HG03565 (cell line): ENCODE measurements around the gene MRM2.

Experiments used
- ATAC-seq: cut with Tn5 transposase; IDR thresholded peaks from one replicate; pipeline ENCODE4 v1.9.1; 2021; ENCODE audit warnings: mild to moderate bottlenecking, moderate library complexity; ENCODE audit not compliant: unreplicated experiment

Gene MRM2

GRCh38 chr7:2225336-2225735, 16.7 kb downstream of the MRM2 start:
- no peak for ATAC-seq

- no peak for ATAC-seq
Observed at GRCh38 chr7:2224934-2225333, 17.1 kb downstream of the MRM2 start.

- ATAC-seq, result no peak
Observed at GRCh38 chr7:2224491-2224928, 17.5 kb downstream of the MRM2 start.

GRCh38 chr7:2223321-2223720, 18.7 kb downstream of the MRM2 start:
- no peak for ATAC-seq

GRCh38 chr7:2222516-2222915, 19.5 kb downstream of the MRM2 start:
- no peak for ATAC-seq

GRCh38 chr7:2220954-2221353, 21.1 kb downstream of the MRM2 start:
- no peak for ATAC-seq

- no peak for ATAC-seq
Observed at GRCh38 chr7:2220506-2220905, 21.5 kb downstream of the MRM2 start.

GRCh38 chr7:2220030-2220429, 22.0 kb downstream of the MRM2 start:
- ATAC-seq, result no peak

GRCh38 chr7:2219606-2220005, 22.4 kb downstream of the MRM2 start:
- no peak for ATAC-seq

GRCh38 chr7:2219136-2219535, 22.9 kb downstream of the MRM2 start:
- no peak for ATAC-seq

- ATAC-seq, result no peak
Observed at GRCh38 chr7:2218444-2218785, 23.6 kb downstream of the MRM2 start.

- no peak for ATAC-seq
Observed at GRCh38 chr7:2217716-2218443, 24.1 kb downstream of the MRM2 start.

GRCh38 chr7:2217206-2217605, 24.8 kb downstream of the MRM2 start:
- ATAC-seq, result no peak

GRCh38 chr7:2215851-2216250, 26.2 kb downstream of the MRM2 start:
- no peak for ATAC-seq

- no peak for ATAC-seq
Observed at GRCh38 chr7:2214636-2215035, 27.4 kb downstream of the MRM2 start.

- no peak for ATAC-seq
Observed at GRCh38 chr7:2213551-2214215, 28.3 kb downstream of the MRM2 start.

GRCh38 chr7:2212906-2213305, 29.1 kb downstream of the MRM2 start:
- ATAC-seq, result no peak

GRCh38 chr7:2211926-2212325, 30.1 kb downstream of the MRM2 start:
- no peak for ATAC-seq

GRCh38 chr7:2211259-2211880, 30.6 kb downstream of the MRM2 start:
- ATAC-seq, result no peak

- ATAC-seq, result no peak
Observed at GRCh38 chr7:2210551-2211258, 31.3 kb downstream of the MRM2 start.

- ATAC-seq, result no peak
Observed at GRCh38 chr7:2209961-2210323, 32.1 kb downstream of the MRM2 start.
